MCF 10A (cell line): ENCODE data around the gene NFIA. TPM values are rescaled to one million over a fixed set of nuclear protein-coding genes. Genes with fewer than 3 reads are reported as not detected.

Experiments used
- BruUV-seq: library from RNA; stranded (reverse); fragments of 400-500 nt; replicated peaks from 2 replicates; lab custom pipeline; 2021; lab: Mats Ljungman, UMichigan
- CTCF ChIA-PET: fragments of 300-600 bp; sonication (Branson Sonifier 250); formaldehyde crosslinking; extraction: SDS; loops from one replicate; lab custom pipeline; 2021; ENCODE audit warnings: antibody characterized with exemption, inconsistent platforms; lab: Yijun Ruan, JAX
- POLR2A ChIA-PET: fragments of 300-600, 350-650 bp; sonication (Branson Sonifier 250); formaldehyde crosslinking; extraction: SDS; loops from one replicate; lab custom pipeline; 2020; ENCODE audit warnings: antibody characterized with exemption, inconsistent platforms; lab: Yijun Ruan, JAX
- DNase-seq: peaks from one replicate; pipeline ENCODE4 v3.0.0-alpha.2; 2018; ENCODE audit not compliant: unreplicated experiment
- H3K27ac Mint-ChIP-seq: one replicate; pipeline ENCODE4 v1.8.0; 2022; ENCODE audit warnings: mild to moderate bottlenecking, low read depth, mixed read lengths; ENCODE audit not compliant: unreplicated experiment
- H3K27me3 Mint-ChIP-seq: one replicate; pipeline ENCODE4 v1.8.0; 2022; ENCODE audit warnings: mixed read lengths; ENCODE audit not compliant: insufficient read depth, unreplicated experiment
- H3K36me3 Mint-ChIP-seq: one replicate; pipeline ENCODE4 v1.8.0; 2022; ENCODE audit warnings: mild to moderate bottlenecking, moderate library complexity, mixed read lengths; ENCODE audit not compliant: insufficient read depth, unreplicated experiment
- H3K4me1 Mint-ChIP-seq: one replicate; pipeline ENCODE4 v1.8.0; 2022; ENCODE audit warnings: mixed read lengths; ENCODE audit not compliant: insufficient read depth, unreplicated experiment
- H3K4me3 Mint-ChIP-seq: one replicate; pipeline ENCODE4 v1.8.0; 2022; ENCODE audit warnings: mild to moderate bottlenecking, moderate library complexity, mixed read lengths; ENCODE audit not compliant: unreplicated experiment
- H3K9me3 Mint-ChIP-seq: one replicate; pipeline ENCODE4 v1.8.0; 2022; ENCODE audit warnings: mixed read lengths; ENCODE audit not compliant: unreplicated experiment
- CTCF ChIP-seq: fragments of 200-600 bp; IDR thresholded peaks from one replicate; pipeline ENCODE4 v1.8.0; 2022; ENCODE audit warnings: antibody characterized with exemption, mild to moderate bottlenecking; ENCODE audit not compliant: unreplicated experiment
- intact Hi-C: fragments of 100-400 bp; cut with micrococcal nuclease; formaldehyde crosslinking; loops from 2 replicates; pipeline ENCODE4 v1.14.1; 2022
- total RNA-seq: library from RNA; stranded (reverse); gene quantifications from 2 replicates; pipeline ENCODE4 v1.2.3, GENCODE V29; 2022

NFIA gene
- total RNA-seq, 1 experiment from 2014 or later: 54.8 TPM

DNA sequence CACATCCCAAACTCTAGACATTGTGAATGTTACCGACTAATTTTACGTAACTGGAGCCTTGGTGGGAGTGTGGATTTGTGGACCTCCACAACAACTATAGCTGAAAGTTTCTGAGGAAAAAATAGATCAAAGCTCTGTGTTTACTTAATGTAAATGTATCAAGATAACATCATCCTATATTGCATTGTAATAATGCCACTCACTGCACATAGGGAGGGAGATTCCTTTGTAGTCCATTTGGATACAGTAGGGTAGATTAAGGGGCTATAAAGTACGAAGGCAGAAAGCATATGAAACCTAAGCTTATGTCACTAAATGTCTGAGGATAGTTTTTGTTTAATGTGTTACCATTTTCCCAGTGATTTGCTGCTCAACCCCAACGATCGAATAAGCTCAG, 369.2 kb downstream of the NFIA start:
- no peak for TF ChIP-seq CTCF
- intact Hi-C loops: loop anchor here (5.0 kb wide), 2 partner anchors 401 to 604 kb away; no protein-coding TSS in a partner anchor
- POLR2A ChIA-PET: interaction anchor here (0.6 to 3.6 kb wide), 11 partner anchors 8 to 479 kb away, joined by 3 to 15 read pairs (median 4); no protein-coding TSS in a partner anchor
- Mint-ChIP-seq H3K4me1 (peaks cover 13% of the 10 kb centered on the region), H3K36me3 (peaks cover 16% of the 10 kb centered on the region), H3K4me3 (no peak overlapping the region), H3K27ac (no peak overlapping the region), H3K27me3 (no peaks in the 10 kb centered on the region), H3K9me3 (no peaks in the 10 kb centered on the region)
- CTCF ChIA-PET: interaction anchor here (0.6 to 4.9 kb wide), 16 partner anchors 18 to 1170 kb away, joined by 3 to 36 read pairs (median 4); no protein-coding TSS in a partner anchor
- DNase-seq: no peak
- no TSS peak for BruUV-seq

GRCh38 chr1:61452176-61453035, 370.0 kb downstream of the NFIA start:
- Mint-ChIP-seq H3K4me1 (peaks cover 13% of the 10 kb centered on the region), H3K4me3 (no peak overlapping the region), H3K27me3 (no peaks in the 10 kb centered on the region), H3K27ac (peak overlapping the region; percentile 90), H3K36me3 (peaks cover 23% of the 10 kb centered on the region), H3K9me3 (no peaks in the 10 kb centered on the region)
- DNase-seq: no peak
- no TSS peak for BruUV-seq
- TF ChIP-seq CTCF: no peak
- ChIA-PET CTCF (interaction anchor here (0.6 to 4.9 kb wide), 30 partner anchors 10 to 1171 kb away, joined by 3 to 36 read pairs (median 5); no protein-coding TSS in a partner anchor), POLR2A (interaction anchor here (0.6 to 3.6 kb wide), 14 partner anchors 9 to 479 kb away, joined by 3 to 15 read pairs (median 4); no protein-coding TSS in a partner anchor)
- intact Hi-C loops: loop anchor here (1.0 to 5.0 kb wide), 8 partner anchors 114 to 605 kb away; no protein-coding TSS in a partner anchor

- intact Hi-C loops: loop anchor here (1.0 to 5.0 kb wide), 8 partner anchors 115 to 606 kb away; no protein-coding TSS in a partner anchor
- Mint-ChIP-seq H3K4me3 (no peak overlapping the region), H3K9me3 (no peaks in the 10 kb centered on the region), H3K27ac (peak overlapping the region; percentile 90), H3K27me3 (no peaks in the 10 kb centered on the region), H3K36me3 (peaks cover 29% of the 10 kb centered on the region), H3K4me1 (peaks cover 13% of the 10 kb centered on the region)
- TF ChIP-seq CTCF: peak; percentile 58
- ChIA-PET CTCF (interaction anchor here (0.6 to 4.9 kb wide), 37 partner anchors 9 to 605 kb away, joined by 3 to 36 read pairs (median 5); no protein-coding TSS in a partner anchor), POLR2A (interaction anchor here (0.5 to 3.6 kb wide), 17 partner anchors 10 to 481 kb away, joined by 3 to 15 read pairs (median 4); no protein-coding TSS in a partner anchor)
- BruUV-seq: no TSS peak
- DNase-seq: peak; percentile 92
These were observed 371.0 kb downstream of the NFIA start for GRCh38 chr1:61453111-61453961.
